Left forelimb (tissue), 1 donor: ENCODE results near the gene COMMD9.

ENCODE experiments used
- DNase-seq: peaks from one replicate; pipeline ENCODE4 v3.0.0-alpha.2; 2018; ENCODE audit warnings: low spot score

COMMD9 gene

GRCh38 chr11:36296884-36297543, 7.8 kb upstream of the COMMD9 start:
- DNase-seq: no peak

GRCh38 chr11:36295926-36296325, 6.7 kb upstream of the COMMD9 start, which contains the start of gene PRR5L:
Gene PRR5L (plus strand): TSS chr11:36296288. CDS start chr11:36401122, 104,834 bp downstream.
- DNase-seq: no peak

- DNase-seq: no peak
These were observed 3.1 kb upstream of the COMMD9 start for GRCh38 chr11:36292311-36292722.

GRCh38 chr11:36288442-36289225, 590 bp downstream of the COMMD9 start:
- no peak for DNase-seq

DNA sequence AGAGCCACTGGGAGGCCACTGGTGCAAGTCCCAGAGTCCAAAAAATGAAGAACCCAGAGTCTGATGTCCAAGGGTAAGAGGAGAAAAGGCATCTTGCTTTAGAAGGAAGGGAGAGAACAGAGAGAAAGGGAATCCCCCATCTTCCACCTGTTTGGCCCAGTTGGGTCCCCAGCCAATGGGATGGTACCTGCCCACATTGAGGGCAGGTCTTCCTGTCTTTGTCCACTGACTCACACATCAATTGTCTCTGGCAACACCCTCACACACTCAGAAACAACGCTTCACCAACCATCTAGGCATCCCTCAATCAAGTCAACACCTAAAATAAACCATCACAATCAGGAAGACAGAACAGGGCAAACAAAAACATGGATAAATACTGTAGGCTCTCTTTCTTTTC, 6.3 kb downstream of the COMMD9 start:
- DNase-seq: no peak

- no peak for DNase-seq
These were observed 7.4 kb downstream of the COMMD9 start for GRCh38 chr11:36281850-36282249.

DNA sequence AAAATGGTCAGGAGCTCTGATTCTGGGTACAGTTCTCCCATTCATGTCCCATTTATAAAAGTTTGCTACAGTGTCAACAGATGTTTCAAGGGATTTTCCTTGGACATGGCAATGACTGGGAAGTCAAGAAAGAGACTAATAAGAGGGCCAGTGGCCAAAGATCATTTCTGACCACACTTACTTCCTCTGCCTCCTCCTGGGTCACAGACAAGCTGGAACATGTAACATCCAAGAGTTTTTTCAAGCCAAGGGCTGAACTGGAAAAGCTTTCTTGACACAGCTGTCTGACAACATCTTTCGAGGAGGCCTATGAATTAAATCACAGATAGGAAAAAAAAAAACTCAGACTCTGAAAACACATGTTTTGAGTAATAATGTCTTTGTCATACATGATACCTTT, 8.7 kb downstream of the COMMD9 start:
- no peak for DNase-seq

GRCh38 chr11:36278531-36279282, 10.5 kb downstream of the COMMD9 start:
- DNase-seq: no peak

DNA sequence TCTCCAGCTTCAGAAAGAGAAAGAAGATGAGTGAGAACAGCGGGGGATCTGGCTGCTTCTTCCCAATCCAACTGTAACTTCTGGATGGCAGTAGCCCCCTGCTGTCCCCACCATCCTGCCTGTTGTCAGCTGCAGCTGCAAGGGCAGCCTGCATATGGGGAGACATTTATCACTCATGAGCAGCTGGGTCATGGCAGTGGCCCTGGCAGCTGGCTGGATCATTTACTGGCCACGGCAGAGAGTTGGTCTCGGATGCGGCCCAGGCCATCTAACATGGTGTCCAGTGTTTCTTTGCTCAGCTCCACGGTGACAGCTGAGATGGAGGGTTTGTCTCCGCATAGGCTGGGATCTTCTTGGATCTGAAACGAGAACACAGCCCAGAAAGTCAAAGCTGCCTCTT, 14.8 kb downstream of the COMMD9 start:
- DNase-seq: no peak

- no peak for DNase-seq
These were observed 16.1 kb downstream of the COMMD9 start for GRCh38 chr11:36273110-36273509.

GRCh38 chr11:36271794-36272407, 17.3 kb downstream of the COMMD9 start:
- no peak for DNase-seq

- DNase-seq: no peak
These were observed 18.5 kb downstream of the COMMD9 start for GRCh38 chr11:36270701-36271100.

GRCh38 chr11:36268337-36268985, 20.8 kb downstream of the COMMD9 start:
- DNase-seq: no peak

DNA sequence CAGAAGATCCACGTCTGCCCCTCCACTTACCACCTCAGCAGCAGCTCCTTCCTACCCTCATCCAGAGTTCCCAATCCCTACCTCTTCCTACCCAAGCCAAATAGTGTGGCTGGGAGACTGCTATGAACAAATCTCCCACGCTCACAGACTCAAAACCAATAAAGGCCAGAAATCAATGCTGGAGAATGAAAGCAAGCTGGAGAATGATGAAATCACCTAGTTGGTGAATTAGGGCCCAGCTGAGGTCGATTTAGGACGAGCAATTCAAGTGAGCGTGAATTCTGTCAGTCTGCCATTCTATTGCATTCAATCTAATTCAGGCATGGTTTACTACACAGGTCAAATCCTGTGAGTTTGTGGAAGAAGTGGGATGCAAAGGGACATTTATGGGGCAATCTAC, 22.5 kb downstream of the COMMD9 start:
- DNase-seq: no peak

GRCh38 chr11:36265793-36266628, 23.2 kb downstream of the COMMD9 start:
- peak; percentile 78 for DNase-seq

DNA sequence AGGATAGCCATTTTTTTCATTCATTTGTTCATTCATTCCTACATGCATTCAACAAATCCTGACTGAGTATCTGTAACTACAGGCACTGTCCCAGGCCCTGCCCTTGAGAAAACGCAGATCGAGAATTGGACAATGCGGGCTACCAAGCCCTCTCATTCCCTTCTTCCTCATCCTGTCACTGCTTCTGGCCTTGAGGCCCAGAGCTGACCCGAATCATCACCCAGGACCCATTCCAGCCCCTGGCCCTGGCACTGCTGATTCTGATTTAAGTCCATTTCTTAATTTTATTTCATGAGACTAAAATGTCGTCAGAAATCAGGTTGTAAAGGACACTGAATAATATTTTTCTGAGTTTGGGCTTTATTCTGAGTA, 24.3 kb downstream of the COMMD9 start:
- DNase-seq: no peak

GRCh38 chr11:36264011-36264972, 24.9 kb downstream of the COMMD9 start:
- no peak for DNase-seq

DNA sequence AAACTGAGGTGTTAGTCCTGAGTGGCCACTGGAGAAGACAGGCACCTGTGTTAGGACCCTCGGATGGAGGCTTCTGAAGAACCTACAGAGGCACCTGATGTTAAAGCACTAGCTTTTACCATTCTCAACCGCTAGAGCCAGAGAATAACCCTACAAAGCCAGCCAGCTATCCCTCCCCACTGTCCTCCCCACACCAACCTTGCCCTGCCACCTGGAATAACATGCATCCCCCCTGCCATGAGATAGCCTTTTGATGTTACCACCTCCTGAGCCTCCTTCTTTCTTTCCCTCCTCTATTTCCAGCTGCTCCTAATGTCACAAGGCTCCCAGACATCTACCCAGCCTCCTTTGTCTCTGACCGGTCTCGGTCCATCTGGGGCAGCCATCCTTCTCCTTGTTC, 28.1 kb downstream of the COMMD9 start:
- DNase-seq: no peak

- no peak for DNase-seq
These were observed 30.4 kb downstream of the COMMD9 start for GRCh38 chr11:36258730-36259360.
